Natural killer cell (primary cell): ENCODE measurements around the gene GCNT1. TPM values are rescaled to one million over a fixed set of nuclear protein-coding genes. Genes with fewer than 3 reads are reported as not detected.

Experiments used
- ATAC-seq, 3 donors: fragments of 150-1000 bp in 2 of 3; fragments of 200-7000 bp in 1 of 3; cut with Tn5 transposase; 1 replicate in 1 of 3; 2 replicates in 2 of 3; pipeline ENCODE4 v1.10.0; 2021; ENCODE audit warnings: mild to moderate bottlenecking in 2 of 3, moderate library complexity in 2 of 3
- DNase-seq, 2 donors: peaks; one replicate each; pipeline versions ENCODE4 v3.0.0 to v3.0.0-alpha.2; 2013 to 2021; ENCODE audit warnings: mixed read lengths in 1 of 2
- H3K27ac ChIP-seq: one replicate; pipeline ENCODE4 v1.5.1; 2013; ENCODE audit warnings: mild to moderate bottlenecking, low read length
- H3K27me3 ChIP-seq: one replicate; pipeline ENCODE4 v1.6.1; 2013; ENCODE audit warnings: low read length; ENCODE audit not compliant: control insufficient read depth, insufficient read depth
- H3K36me3 ChIP-seq: one replicate; pipeline ENCODE4 v1.6.1; 2013; ENCODE audit warnings: low read length; ENCODE audit not compliant: control insufficient read depth, insufficient read depth
- H3K4me1 ChIP-seq: one replicate; pipeline ENCODE4 v1.6.1; 2013; ENCODE audit warnings: low read length; ENCODE audit not compliant: control insufficient read depth, insufficient read depth
- H3K4me3 ChIP-seq: one replicate; pipeline ENCODE4 v1.5.1; 2013; ENCODE audit warnings: low read length
- H3K9me3 ChIP-seq: one replicate; pipeline ENCODE4 v1.6.1; 2013; ENCODE audit warnings: low read length; ENCODE audit not compliant: control insufficient read depth, insufficient read depth
- H3K27ac Mint-ChIP-seq, 2 donors: one replicate each; pipeline ENCODE4 v1.8.0; 2022; ENCODE audit warnings: mild to moderate bottlenecking in 2 of 2, mixed read lengths in 2 of 2, moderate library complexity in 1 of 2
- H3K27me3 Mint-ChIP-seq, 2 donors: one replicate each; pipeline ENCODE4 v1.8.0; 2022; ENCODE audit warnings: low read depth in 2 of 2, mixed read lengths in 2 of 2
- H3K36me3 Mint-ChIP-seq: one replicate; pipeline ENCODE4 v1.8.0; 2022; ENCODE audit warnings: mixed read lengths
- H3K4me1 Mint-ChIP-seq, 2 donors: one replicate each; pipeline ENCODE4 v1.8.0; 2022; ENCODE audit warnings: mixed read lengths in 2 of 2
- H3K4me3 Mint-ChIP-seq: one replicate; pipeline ENCODE4 v1.8.0; 2022; ENCODE audit warnings: mild to moderate bottlenecking, moderate library complexity, mixed read lengths
- H3K9me3 Mint-ChIP-seq, 2 donors: one replicate each; pipeline ENCODE4 v1.8.0; 2022; ENCODE audit warnings: mixed read lengths in 2 of 2
- CTCF ChIP-seq: fragments of 200-600 bp; IDR thresholded peaks from one replicate; pipeline ENCODE4 v1.8.0; 2022; ENCODE audit warnings: antibody characterized with exemption
- WGBS: methylation state at CpG from one replicate; pipeline ENCODE4 v1.1.7; 2013; ENCODE audit warnings: missing lambda C conversion rate; ENCODE audit not compliant: insufficient coverage; 5-methylcytosine and 5-hydroxymethylcytosine counted together
- intact Hi-C: fragments of 100-400 bp; cut with micrococcal nuclease; formaldehyde crosslinking; loops from one replicate; pipeline ENCODE4 v1.14.2; 2022
- total RNA-seq, 4 donors: library from RNA; stranded (reverse); fragments of 120-200 nt in 1 of 4; gene quantifications; one replicate each; pipeline versions ENCODE4 v1.2.3 to v1.2.4, GENCODE V29; 2013 to 2022

The GCNT1 gene
- total RNA-seq: 10 to 100 TPM in 2 of 3 donors, 1 to 10 TPM in 1; 8.6 to 23.7 (median 18.5) TPM
- 38.8 TPM for total RNA-seq (2013)

- H3K4me3 ChIP-seq: peak within 1 kb of the TSS; percentile 88
- peaks cover 24 to 33% of the 10 kb centered on the region in 2 donors for H3K4me1 Mint-ChIP-seq
- H3K9me3 Mint-ChIP-seq: no peaks in the 10 kb centered on the region
- peak within 1 kb of the TSS; percentile 39 for H3K27ac ChIP-seq
- peak within 1 kb of the TSS; percentile 91 for H3K4me3 Mint-ChIP-seq
- no peak for TF ChIP-seq CTCF
- no peaks in the 10 kb centered on the region for H3K36me3 ChIP-seq
- ATAC-seq: peak; percentile 95 to 98 (median 96)
- no peaks in the 10 kb centered on the region for H3K27me3 ChIP-seq
- intact Hi-C loops: loop anchor here (5.0 kb wide), 2 partner anchors 67 to 118 kb away; partner anchors contain the start of gene RFK
- peaks cover 29% of the 10 kb centered on the region for H3K4me1 ChIP-seq
- peak within 1 kb of the TSS; percentile 72 to 83 for H3K27ac Mint-ChIP-seq
- H3K9me3 ChIP-seq: no peaks in the 10 kb centered on the region
- H3K27me3 Mint-ChIP-seq: no peaks in the 10 kb centered on the region
- no peaks in the 10 kb centered on the region for H3K36me3 Mint-ChIP-seq
- under 1% methylated on average over 65 of the region's 65 CpGs for WGBS
- peak; percentile 81 to 92 for DNase-seq
Measured at GRCh38 chr9:76458903-76459693, at the start of gene GCNT1. GCNT1 (plus strand) TSS chr9:76459182; CDS start chr9:76502382, 43,200 bp downstream.

GRCh38 chr9:76412638-76413037, 46.3 kb upstream of the GCNT1 start:
- no peaks in the 10 kb centered on the region for H3K36me3 ChIP-seq
- TF ChIP-seq CTCF: no peak
- no peaks in the 10 kb centered on the region for H3K9me3 ChIP-seq
- ATAC-seq (no peak), DNase-seq (no peak)
- Mint-ChIP-seq H3K4me3 (no peak overlapping the region), H3K36me3 (peaks cover 10% of the 10 kb centered on the region), H3K4me1 (peaks cover 8 to 15% of the 10 kb centered on the region in 2 donors), H3K27me3 (peaks cover 3 to 14% of the 10 kb centered on the region in 2 donors), H3K27ac (no peak overlapping the region), H3K9me3 (peaks cover 3 to 4% of the 10 kb centered on the region in 2 donors)
- WGBS: 69% methylated on average over 2 of the region's 2 CpGs
- H3K4me1 ChIP-seq: peaks cover 6% of the 10 kb centered on the region
- H3K4me3 ChIP-seq: no peak overlapping the region
- no peaks in the 10 kb centered on the region for H3K27me3 ChIP-seq
- intact Hi-C loops: no loop called here
- H3K27ac ChIP-seq: no peak overlapping the region

- no peak overlapping the region for H3K27ac Mint-ChIP-seq
- peaks cover 3 to 14% of the 10 kb centered on the region in 2 donors for H3K27me3 Mint-ChIP-seq
Measured at GRCh38 chr9:76413658-76414057, 45.3 kb upstream of the GCNT1 start.

More at GRCh38 chr9:76413658-76414057, 45.3 kb upstream of the GCNT1 start:
- H3K27ac ChIP-seq: no peak overlapping the region
- no peak for TF ChIP-seq CTCF
- DNase-seq: no peak
- Mint-ChIP-seq H3K4me3 (no peak overlapping the region), H3K36me3 (peaks cover 10% of the 10 kb centered on the region), H3K9me3 (peaks cover 3 to 4% of the 10 kb centered on the region in 2 donors), H3K4me1 (peaks cover 8 to 15% of the 10 kb centered on the region in 2 donors)
- H3K4me1 ChIP-seq: peaks cover 6% of the 10 kb centered on the region
- no peak for ATAC-seq
- intact Hi-C loops: no loop called here
- no peaks in the 10 kb centered on the region for H3K27me3 ChIP-seq
- no peak overlapping the region for H3K4me3 ChIP-seq
- H3K9me3 ChIP-seq: no peaks in the 10 kb centered on the region
- H3K36me3 ChIP-seq: no peaks in the 10 kb centered on the region
